ENCODE measurements around the gene GLYR1.

Gene GLYR1

DNA sequence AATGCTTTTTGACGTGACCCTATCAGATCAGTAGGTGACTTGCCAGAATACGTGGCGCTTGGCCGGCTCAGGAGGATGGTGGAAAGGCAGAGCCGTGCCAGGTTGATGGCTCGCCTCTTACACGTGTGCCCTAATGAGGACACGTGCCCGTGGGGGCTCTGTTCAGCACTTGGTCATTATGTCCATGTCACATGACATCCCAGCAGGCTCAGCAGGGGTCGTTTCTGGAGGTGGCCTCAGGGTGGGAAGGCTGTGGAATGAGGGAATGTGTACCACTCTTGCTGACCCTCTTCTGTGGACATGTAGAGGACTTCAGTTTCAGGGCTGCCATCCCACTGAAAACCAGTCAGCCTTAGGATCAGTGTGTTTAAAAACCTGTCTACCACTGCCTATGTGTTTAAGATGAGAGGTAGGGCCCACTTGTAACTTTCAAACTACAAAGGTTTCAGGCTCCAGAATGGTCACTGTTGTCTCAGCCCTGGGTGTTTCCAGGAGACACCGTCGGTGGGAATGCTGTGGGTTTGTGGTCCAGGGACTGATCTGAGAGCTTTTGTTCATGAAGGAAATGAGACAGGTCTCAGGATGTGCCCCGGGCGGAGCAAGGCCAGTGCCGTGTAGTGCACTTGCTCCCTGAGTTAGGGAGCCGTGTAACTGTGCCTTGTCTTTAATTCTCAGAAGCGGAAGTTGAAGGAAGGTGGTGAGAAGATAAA, 12.3 kb upstream of the GLYR1 start:
- peak in 1 of 42 donors; percentile 25 for DNase-seq
- intact Hi-C loops (cut with DNase I) = no loop called here

DNA sequence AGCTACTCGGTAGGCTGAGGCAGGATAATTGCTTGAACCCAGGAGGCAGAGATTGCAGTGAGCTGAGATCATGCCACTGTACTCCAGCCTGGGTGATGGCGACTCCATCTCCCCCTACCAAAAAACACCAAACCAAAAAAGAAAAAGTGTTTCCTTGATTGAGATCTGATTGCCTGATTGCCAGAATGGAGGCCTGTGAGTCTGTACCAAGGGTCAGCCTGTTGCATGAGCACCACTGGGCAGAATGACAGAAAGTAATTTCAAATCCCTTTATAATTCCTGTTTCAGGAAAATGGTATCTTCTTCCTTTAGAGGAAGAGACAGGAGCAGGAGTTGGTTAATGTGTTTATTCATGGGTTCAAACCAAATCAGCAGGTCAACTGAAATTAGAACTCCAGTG, 8.7 kb upstream of the GLYR1 start:
- no peak for DNase-seq
- intact Hi-C loops (cut with DNase I) = no loop called here

DNA sequence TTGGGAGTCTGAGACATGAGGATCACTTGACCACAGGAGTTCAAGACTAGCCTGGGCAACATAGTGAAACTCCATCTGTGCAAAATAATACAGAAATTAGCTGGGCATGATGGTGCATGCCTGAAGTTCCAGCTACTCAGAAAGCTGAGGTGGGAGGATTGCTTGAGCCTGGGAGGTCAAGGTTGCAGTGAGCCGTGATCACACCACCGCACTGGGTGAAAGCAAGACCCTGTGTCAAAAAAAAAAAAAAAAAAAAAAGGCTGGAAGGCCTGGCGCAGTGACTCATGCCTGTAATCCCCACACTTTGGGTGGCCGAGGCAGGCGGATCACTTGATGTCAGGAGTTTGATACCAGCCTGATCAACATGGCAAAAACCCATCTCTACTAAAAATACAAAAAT, 8.3 kb upstream of the GLYR1 start:
- intact Hi-C loops (cut with DNase I) = no loop called here
- DNase-seq = no peak

DNA sequence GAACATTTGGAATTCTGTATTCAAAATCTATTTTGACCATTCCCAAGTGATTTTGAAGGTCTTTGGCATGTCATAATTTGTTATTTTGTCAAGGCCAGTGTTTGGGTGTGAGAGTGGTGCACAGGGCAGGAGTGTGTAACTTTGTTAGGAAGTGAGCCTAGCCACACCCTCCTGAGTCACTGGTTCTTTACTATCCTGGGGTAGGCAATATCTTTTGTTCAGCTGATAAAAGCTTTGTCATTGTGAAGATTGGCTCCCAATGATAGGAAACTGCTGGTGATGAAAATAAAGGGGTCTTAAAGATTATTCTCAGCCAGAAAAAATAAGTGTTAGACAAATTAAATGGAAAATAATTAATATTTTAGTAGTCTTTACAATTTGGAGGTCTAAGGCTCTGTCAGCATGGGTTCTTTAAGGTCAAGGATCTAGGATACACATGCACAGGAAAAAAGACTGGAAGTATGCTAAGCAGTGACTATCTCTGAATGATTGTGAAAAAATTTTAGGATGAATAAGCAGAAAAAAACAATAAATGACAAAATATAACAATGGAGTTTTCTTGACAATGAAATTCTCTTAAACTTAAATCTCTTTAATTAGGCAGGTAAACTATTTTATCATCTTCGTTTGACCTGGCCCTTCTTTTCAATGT, 5.3 kb upstream of the GLYR1 start:
- intact Hi-C loops (cut with DNase I) = no loop called here

DNA sequence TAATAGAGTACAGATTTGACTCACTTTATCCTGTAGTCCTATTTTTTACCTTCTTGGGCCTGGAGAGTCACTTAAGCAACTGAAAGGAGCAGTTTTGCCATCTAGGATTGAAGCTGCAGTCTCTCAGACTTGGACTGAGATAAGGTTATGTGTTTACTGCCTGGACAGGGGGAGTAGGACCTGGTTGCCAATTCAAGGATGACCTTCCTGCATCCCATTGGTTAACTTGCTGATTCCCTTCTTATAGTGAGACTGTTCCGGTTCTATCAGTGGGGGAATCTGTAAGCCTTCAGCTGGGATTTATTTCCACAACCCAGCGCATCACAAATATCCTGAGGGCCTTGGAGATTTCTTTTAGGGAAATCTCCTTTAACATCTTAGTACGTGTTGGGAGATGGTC, 3.1 kb upstream of the GLYR1 start:
- DNase-seq = no peak

More for the DNA sequence above, 5.3 kb upstream of the GLYR1 start:
- DNase-seq = no peak

DNA sequence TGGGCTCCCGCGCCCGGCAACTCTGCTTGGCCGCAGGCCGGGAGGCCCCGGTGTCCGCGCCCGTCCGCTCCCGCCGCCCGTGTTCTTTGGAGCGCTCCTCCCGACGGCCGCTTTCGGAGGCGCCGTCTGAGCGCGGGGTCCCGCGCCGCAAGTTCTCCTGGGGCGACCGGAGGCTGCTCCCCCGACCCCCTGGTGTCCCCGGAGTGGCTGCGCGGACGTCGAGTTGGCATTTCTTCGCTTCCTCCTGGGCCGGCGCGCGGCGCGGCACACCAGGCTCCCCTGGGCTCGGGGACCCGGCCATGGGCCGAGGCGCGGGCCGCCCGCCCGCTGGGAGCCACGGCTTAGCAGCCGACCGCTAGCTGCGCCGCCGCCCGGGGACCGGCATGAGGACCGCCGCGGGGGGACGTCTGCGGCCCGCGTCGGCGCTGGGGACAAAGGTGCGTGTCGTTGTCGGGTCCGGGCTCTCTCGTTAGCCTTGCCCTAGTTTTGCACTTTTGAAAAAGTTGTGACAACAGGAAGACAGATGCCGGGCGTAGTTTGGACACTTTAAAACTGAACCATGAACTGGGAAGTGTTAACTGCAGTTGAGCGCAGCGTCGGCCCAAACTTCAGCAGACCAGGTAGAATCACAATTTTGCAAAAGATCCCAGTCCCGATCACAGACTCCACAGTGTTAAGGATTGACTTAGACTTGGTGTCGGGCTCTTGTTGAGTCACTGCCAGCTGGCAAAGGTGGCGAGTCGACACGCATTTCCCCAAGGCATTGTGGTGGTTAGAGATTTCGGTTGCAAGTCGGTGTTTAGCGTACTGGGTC, 893 bp upstream of the GLYR1 start:
- peak in 27 of 42 donors; percentile 8 to 59 (median 27) for DNase-seq
- intact Hi-C loops (cut with DNase I) = loop anchor here (5.0 to 10.0 kb wide), 4 partner anchors 46 to 113 kb away; partner anchors contain the start of genes ANKS3, DNAAF8, ROGDI and SEC14L5

More for the DNA sequence above, 3.1 kb upstream of the GLYR1 start:
- intact Hi-C loops (cut with DNase I) = no loop called here

DNA sequence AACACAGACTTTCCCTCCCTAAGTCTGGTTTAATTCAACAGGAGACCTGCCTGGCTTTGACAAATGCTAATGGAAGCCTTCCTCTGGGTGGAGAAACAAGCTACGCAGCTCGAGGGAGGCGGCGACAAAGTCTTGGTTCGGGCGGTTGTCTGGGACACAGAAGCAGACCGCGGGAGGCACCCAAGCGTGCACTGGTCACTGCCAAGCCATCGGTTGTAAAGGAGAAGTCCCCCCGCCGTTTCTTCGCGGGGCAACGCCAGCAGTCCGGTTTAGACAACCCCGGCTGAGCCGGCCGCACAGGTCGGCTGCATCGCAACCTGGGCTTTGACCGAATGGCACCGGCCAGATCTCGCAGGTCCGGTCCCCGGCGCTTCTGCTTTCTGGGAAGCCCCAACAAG, 586 bp downstream of the GLYR1 start:
- intact Hi-C loops (cut with DNase I) = loop anchor here (5.0 to 10.0 kb wide), 4 partner anchors 44 to 112 kb away; partner anchors contain the start of genes ANKS3, DNAAF8, ROGDI and SEC14L5
- peak in 39 of 42 donors; percentile 17 to 76 (median 49) for DNase-seq

DNA sequence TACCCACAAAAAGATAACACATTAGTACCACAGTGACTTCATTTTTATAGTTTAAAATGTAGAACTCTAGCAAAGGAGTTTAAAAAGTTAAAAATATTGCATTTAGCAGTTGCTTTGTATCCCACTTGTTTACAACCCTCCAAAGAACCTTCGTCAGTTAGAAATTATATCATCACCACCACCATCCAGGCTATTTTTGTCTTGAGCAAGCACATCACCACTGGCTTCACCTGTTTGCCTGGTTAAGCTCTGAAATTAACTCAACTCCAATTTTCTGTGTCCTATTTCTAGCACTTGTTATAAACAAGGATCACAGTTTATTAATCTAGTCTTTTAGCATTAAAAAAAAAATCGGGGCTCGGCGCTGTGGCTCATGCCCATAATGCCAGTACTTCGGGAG, 6.1 kb downstream of the GLYR1 start:
- intact Hi-C loops (cut with DNase I) = loop anchor here (10.0 kb wide), 1 partner anchor 106 kb away; the partner anchor contains the start of genes ANKS3 and DNAAF8
- DNase-seq = no peak

DNA sequence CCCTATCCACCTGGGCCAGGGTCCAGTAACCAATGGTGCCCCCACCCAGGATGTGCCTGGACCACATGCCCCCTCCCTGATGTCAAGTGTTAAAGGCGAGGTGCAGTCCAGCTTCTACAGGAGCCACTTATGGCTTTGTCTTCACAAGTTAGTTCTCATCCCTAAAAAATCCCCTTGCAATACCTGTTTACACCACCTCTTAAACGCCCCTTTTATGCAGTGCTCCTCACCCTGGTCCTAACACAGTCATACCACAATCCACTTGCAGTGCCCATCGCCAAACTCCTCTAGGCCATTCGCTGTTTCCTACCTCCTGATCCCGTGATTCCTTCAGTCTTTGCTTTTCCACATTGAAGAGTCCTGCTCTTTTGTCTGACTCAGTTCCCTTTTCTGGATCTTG, 7.1 kb downstream of the GLYR1 start:
- intact Hi-C loops (cut with DNase I) = loop anchor here (10.0 kb wide), 1 partner anchor 105 kb away; the partner anchor contains the start of genes ANKS3 and DNAAF8
- no peak for DNase-seq

DNA sequence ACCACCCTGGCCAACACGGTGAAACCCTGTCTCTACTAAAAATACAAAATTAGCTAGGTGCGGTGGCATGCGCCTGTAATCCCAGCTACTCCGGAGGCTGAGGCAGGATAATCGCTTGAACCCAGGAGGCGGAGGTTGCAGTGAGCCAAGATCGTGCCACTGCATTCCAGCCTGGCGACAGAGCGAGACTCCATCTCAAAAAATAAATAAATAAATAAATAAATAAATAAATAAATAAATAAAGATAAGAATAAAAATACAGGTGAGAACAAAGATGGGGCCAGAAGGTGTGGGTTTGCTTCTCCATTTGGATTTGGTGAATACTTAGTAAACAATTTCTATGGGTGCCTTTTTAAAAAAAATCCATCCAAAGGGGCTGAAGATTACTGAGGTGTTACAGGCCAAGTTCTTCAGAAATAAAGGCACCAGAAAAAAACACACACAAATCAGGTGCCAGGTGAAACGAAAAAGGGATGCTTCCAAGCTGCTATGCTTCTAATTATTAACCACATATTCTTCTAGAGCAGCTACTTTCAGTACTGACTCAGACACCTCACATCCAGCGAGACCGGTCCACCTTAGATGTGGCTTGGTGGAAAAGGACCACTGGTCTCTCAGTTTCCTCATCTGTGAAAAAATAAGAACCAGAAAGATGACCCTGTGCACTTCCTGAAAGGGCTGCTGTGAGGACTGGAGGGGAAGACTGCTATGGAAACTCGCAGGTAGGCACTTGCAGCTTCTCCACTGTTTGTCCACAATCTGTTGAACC, 9.2 kb downstream of the GLYR1 start:
- DNase-seq = no peak
- intact Hi-C loops (cut with DNase I) = no loop called here

DNA sequence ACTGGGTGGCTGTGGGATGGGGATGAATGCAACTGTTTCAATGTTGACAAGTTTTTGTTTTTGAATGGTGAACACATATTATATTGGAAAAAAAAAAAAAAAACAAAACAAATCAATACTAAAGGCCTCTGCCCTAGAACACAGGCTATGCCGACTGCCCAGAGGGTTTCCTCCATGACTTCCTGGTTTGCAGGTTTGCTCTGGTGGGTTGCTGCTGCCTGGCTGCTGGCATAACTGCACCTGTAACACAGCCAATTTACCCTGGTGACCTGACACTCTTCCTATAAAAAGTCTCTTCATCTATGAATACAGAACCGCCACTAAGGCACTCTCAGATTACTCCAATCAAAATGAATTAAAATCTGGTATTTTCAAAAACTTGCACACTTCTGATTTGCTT, 10.4 kb downstream of the GLYR1 start:
- DNase-seq = no peak

DNA sequence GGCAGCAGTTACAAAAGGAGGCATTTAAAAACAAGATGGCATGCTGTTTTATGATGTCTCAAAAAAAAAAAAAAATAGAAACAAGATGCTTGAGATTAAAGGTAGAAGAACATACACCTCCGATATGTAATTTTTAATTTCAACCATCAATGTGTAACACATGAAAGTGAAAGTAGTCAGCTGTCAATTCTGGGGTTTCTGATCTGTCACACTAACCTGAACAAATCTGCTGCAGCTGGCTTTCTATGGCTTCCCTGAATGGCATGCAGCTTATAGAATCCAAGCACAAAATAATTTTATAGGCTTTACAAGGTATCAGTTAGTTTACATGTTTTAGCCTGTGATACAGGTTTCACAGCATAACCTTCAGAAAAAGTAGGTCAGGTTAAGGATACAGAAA, 13.5 kb downstream of the GLYR1 start:
- DNase-seq = no peak
- intact Hi-C loops (cut with DNase I) = no loop called here

More for the DNA sequence above, 10.4 kb downstream of the GLYR1 start:
- intact Hi-C loops (cut with DNase I) = no loop called here

DNA sequence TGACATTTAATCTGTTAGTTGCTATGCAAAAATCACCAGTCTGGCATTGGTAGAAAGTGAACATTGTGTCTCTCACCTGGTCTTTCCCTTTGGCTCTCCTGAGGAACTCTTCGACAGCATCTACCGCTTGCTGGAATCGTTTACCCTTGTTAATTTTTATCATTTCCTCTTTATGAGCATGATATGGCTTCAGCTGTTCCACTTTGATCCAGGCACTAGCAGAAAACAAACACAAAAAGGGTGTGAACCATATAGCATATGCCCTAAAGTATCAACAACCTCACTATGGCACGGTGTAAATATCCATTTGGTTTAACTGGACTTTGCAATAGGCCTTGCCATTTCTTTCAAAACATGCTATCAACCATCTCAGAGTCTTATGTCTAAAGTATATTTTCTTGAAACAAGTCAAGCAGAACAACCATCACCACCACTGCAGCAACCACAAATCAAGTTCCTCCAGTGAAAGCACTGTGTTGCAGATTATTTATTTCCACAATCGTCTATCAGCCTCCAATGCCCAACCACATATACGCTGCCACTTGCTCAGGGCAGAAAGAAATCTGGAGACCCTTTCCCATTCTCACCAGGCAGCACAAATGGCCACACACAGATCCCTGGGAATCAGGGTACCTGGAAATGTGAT, 14.3 kb downstream of the GLYR1 start:
- intact Hi-C loops (cut with DNase I) = no loop called here

DNA sequence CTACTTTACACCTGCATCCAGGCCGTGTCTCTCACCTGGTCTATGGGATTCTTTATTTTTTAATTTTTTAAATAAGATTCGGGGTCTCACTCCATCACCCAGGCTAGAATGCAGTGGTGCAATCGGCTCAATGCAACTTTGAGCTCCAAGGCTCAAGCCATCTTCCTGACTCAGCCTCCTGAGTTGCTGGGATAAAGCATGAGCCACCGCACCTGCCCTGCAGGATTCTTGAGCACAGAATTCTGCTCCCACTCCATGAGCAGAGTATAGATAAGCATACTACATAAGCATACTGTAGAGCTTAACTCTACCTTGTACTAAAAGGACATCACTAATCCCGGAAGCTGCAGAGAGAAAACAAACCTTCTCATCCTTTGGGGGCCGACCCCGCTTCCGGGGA, 15.5 kb downstream of the GLYR1 start:
- no peak for DNase-seq

More for the DNA sequence above, 14.3 kb downstream of the GLYR1 start:
- no peak for DNase-seq

DNA sequence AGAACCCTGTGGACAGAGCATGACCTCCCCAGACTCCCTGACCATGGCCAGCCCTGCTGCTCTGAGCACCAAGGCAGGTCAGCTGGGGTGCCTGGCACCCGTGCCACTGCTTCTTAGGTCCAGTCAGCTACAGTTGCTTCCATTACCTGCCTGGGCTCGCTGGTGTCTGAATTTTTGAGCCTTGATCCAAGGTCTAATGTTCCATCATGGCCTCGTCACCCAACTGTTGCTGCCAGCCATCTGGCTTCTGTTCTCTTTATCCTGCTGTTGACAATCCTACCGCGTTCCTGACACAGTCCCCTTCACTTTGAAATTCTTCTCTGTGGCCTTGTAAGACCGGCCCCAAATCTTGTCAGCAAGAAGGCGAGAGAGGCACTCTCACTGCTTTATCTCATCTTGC, 16.7 kb downstream of the GLYR1 start:
- DNase-seq = no peak
- intact Hi-C loops (cut with DNase I) = no loop called here

More for the DNA sequence above, 15.5 kb downstream of the GLYR1 start:
- intact Hi-C loops (cut with DNase I) = no loop called here

DNA sequence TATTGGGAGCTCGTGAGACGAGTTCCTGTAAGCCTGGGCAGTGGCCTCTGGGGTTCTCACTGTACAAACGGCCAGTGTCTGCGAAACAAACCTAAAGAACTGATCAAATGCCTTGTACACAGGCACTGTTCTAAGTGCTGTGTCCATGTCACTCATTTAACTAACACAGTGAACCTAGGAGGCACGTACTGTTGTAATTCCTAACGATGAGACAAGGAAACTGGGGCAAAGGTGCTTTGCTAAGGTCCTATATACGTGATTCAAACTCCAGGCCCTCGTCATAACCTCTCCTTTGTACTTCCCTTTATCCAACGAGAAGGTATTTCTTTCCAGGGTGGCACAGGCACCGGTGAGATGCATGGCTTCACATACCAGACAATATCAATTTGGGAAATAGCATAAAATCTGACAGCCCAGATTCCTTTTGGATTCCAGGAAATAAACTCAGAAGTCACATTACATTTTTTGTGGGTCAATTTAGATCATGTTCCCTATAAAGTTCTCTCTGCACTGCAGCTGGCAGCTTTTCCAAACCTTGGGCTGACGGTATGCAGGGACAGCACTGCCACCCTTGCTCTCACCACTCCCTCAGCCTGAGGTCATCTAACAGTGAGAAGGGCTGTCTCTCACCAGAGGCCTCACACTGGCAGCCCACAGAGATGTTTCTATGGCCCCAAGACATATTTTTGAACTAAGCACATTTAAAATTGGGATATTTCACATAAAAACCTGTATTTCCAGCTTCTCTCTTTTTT, 18.3 kb downstream of the GLYR1 start:
- no peak for DNase-seq
- intact Hi-C loops (cut with DNase I) = no loop called here

DNA sequence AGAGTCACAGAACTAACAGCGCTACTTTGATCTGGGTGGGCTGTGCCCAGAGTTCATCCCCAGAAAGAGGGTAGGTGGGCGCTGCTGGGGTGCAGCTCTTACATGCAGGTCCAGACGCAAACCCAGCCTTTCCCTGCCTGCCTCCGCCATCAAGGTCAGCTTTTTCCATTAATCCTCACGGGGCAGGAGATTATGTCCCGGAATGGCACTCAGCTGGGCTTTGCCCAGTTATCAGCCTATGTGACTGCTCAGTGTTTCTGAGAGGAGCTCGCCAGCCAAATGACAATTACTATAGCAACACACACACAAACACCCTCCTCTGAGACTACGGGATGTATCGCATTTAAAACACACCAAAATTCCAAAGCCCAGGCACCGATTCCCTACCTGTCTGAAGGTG, 20.1 kb downstream of the GLYR1 start:
- DNase-seq = no peak
- intact Hi-C loops (cut with DNase I) = no loop called here

DNA sequence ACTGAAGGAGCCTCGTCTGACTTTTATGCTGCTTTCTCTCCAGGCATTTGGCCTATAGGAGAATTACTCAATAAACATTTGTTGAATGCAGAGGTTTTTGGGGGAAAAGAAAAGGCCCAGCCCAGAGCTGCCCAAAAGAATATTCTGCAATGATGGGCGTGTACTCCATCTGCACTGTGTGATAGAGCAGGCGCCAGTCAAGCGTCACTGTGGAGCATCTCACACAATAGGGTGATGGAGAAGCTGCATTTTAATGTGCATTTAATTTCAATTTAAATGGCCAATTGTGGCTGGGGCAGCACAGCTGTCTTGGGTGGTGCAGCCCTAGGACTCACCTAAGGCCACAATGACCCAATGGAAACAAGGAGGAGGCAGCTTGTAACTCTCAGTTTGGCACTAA, 20.6 kb downstream of the GLYR1 start:
- no peak for DNase-seq
- intact Hi-C loops (cut with DNase I) = no loop called here

Data from head of caudate nucleus (tissue), 42 donors.